Body of pancreas (tissue), 4 donors: ENCODE data around the gene USP14. TPM values are rescaled to one million over a fixed set of nuclear protein-coding genes. Genes with fewer than 3 reads are reported as not detected.

ENCODE experiments used
- ATAC-seq: fragments of 150-250 bp; one replicate; pipeline ENCODE4 v1.9.1; 2016
- DNase-seq, 4 donors: peaks; one replicate each; pipeline ENCODE4 v3.0.0-alpha.2; 2019
- H3K27ac ChIP-seq, 4 donors: fragments of 200-600 bp; sonication (generic); 1 replicate in 3 of 4; 2 replicates in 1 of 4; pipeline versions ENCODE4 v1.5.1 to v1.6.1; 2016 to 2019; ENCODE audit warnings: mild to moderate bottlenecking in 1 of 4, mixed read lengths in 1 of 4, moderate library complexity in 1 of 4
- H3K27me3 ChIP-seq, 2 donors: fragments of 200-600 bp; sonication (generic); one replicate each; pipeline ENCODE4 v1.6.0; 2016; ENCODE audit warnings: mild to moderate bottlenecking in 1 of 2
- H3K36me3 ChIP-seq, 2 donors: fragments of 200-600 bp; sonication (generic); replicated peaks in 1 of 2; 2 replicates each; pipeline ENCODE4 v1.5.1; 2016; ENCODE audit warnings: low read depth in 2 of 2; ENCODE audit not compliant: insufficient read depth in 1 of 2
- H3K4me1 ChIP-seq: fragments of 200-600 bp; sonication (generic); one replicate; pipeline ENCODE4 v1.6.0; 2016
- H3K4me3 ChIP-seq, 2 donors: fragments of 200-600 bp; sonication (generic); 1 replicate in 1 of 2; 2 replicates in 1 of 2; pipeline ENCODE4 v1.5.1; 2016 to 2019
- H3K9me3 ChIP-seq, 3 donors: fragments of 200-600 bp; sonication (generic); 1 replicate in 2 of 3; 2 replicates in 1 of 3; pipeline ENCODE4 v1.5.1; 2016
- POLR2A ChIP-seq, 3 donors: fragments of 450-650 bp; IDR thresholded peaks; one replicate each; pipeline ENCODE4 v1.6.1; 2016; ENCODE audit warnings: antibody characterized with exemption in 3 of 3, mild to moderate bottlenecking in 2 of 3
- whole genome bisulfite sequencing, 2 donors: methylation state at CpG; one replicate each; pipeline ENCODE4 v1.1.5; 2017; 5-methylcytosine and 5-hydroxymethylcytosine counted together
- intact Hi-C: fragments of 100-400 bp; cut with DNase I; formaldehyde crosslinking; loops from one replicate; pipeline ENCODE4 v1.15.1; 2023
- total RNA-seq, 2 donors: library from RNA; depleted of rRNA; stranded (reverse); fragments of >200 nt; gene quantifications; one replicate each; pipeline ENCODE4 v1.1.0, GENCODE V29; 2016
- TF ChIP-seq, protein P1 (sequence below), 7 experiments: fragments of 450-650 bp in 4 of 7; fragments of 200-600 bp in 3 of 7; sonication (generic) in 3 of 7; IDR thresholded peaks; one replicate each; pipeline ENCODE4 v1.5.1; 2016 to 2019; ENCODE audit warnings: antibody characterized with exemption in 7 of 7

USP14 gene
- total RNA-seq, 2 donors from 2014 or later: 14.5 to 18.8 TPM

DNA sequence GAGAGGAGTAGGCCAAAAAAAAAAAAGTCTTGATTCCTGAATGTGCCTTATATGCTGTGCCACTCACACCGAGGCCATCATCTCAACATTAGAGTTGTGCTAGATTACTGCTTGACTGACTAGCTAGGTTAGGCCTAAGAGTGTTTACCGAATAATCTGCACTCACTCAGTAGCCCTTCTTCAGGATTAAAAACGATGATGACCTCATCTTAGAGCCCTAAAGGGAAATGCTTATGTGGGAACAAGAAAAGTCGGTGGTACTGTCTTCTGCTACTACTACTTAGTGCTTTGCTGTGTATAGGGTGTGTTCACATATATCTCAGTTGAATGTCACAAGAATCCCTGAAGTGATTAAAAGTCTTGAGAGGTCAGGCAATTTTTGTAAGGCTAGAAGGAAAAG, 55.1 kb downstream of the USP14 start:
- DNase-seq (no peak), ATAC-seq (no peak)
- Histone ChIP-seq H3K27me3 (no peaks in the 10 kb centered on the region), H3K27ac (no peak overlapping the region), H3K36me3 (peaks cover 4 to 28% of the 10 kb centered on the region in 2 donors), H3K9me3 (peaks cover 0 to 3% (median 0%) of the 10 kb centered on the region in 3 donors), H3K4me3 (no peak overlapping the region), H3K4me1 (no peaks in the 10 kb centered on the region)
- intact Hi-C loops: no loop called here
- WGBS, 2 donors: 88 to 89% methylated on average over 4 of the region's 4 CpGs
- TF ChIP-seq, protein P1, sequence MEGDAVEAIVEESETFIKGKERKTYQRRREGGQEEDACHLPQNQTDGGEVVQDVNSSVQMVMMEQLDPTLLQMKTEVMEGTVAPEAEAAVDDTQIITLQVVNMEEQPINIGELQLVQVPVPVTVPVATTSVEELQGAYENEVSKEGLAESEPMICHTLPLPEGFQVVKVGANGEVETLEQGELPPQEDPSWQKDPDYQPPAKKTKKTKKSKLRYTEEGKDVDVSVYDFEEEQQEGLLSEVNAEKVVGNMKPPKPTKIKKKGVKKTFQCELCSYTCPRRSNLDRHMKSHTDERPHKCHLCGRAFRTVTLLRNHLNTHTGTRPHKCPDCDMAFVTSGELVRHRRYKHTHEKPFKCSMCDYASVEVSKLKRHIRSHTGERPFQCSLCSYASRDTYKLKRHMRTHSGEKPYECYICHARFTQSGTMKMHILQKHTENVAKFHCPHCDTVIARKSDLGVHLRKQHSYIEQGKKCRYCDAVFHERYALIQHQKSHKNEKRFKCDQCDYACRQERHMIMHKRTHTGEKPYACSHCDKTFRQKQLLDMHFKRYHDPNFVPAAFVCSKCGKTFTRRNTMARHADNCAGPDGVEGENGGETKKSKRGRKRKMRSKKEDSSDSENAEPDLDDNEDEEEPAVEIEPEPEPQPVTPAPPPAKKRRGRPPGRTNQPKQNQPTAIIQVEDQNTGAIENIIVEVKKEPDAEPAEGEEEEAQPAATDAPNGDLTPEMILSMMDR (IDR thresholded peaks at IDR 0.05): no peak
- no peak for TF ChIP-seq POLR2A (IDR thresholded peaks at IDR 0.05)

DNA sequence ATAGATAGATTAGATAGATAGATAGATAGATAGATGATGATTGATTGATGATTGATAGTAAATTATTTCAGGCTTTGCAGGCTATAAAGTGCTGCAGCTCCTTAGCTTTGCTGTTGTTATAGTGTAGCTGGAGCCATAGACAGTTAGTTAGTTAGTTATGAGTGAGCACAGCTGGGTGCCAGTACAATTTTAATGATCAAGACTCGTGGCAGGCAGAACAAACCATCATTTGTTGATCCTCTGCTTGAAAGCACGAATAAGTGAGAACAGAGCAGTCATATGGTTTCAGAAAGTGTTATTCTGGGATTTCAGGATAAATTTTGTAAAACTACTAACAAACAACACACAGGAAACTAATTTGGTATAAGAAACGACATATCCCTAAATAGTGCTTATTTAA, 55.6 kb downstream of the USP14 start:
- Histone ChIP-seq H3K27me3 (no peaks in the 10 kb centered on the region), H3K4me1 (no peaks in the 10 kb centered on the region), H3K9me3 (peaks cover 0 to 3% (median 0%) of the 10 kb centered on the region in 3 donors), H3K36me3 (peaks cover 4 to 28% of the 10 kb centered on the region in 2 donors), H3K27ac (no peak overlapping the region), H3K4me3 (no peak overlapping the region)
- 61 to 66% methylated on average over 3 of the region's 3 CpGs for WGBS, 2 donors
- TF ChIP-seq, protein P1 (IDR thresholded peaks at IDR 0.05): no peak
- no peak for TF ChIP-seq POLR2A (IDR thresholded peaks at IDR 0.05)
- ATAC-seq (no peak), DNase-seq (no peak)
- intact Hi-C loops: no loop called here

DNA sequence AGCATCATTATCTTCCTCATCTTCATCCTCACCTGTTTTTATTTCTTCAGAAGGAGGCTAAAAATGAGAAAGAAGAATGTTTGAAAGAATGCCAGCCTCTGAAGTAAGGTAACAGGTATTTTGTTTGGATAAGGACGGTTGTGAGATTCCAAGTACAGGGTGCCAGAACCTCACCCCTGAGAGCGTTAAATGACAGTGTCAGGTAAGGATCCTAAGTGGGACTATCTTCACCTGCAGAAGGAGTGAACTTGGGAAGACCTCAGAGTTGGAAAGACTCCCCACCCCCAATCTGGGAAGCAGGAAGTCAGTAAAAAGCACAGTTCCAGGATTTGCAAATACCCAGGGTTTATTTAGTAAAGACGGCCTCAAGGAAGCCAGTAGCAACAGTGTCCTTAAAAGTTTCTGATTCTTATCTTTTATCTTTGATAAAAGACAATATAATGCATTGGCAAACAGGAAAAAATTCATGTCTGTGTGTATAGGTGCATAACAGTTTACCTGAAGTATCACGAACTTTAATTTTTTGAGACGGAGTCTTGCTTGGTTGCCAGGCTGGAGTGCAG, 57.2 kb downstream of the USP14 start:
- Histone ChIP-seq H3K27ac (no peak overlapping the region), H3K27me3 (no peaks in the 10 kb centered on the region), H3K4me3 (no peak overlapping the region), H3K36me3 (peaks cover 4 to 28% of the 10 kb centered on the region in 2 donors), H3K9me3 (peaks cover 0 to 3% (median 0%) of the 10 kb centered on the region in 3 donors), H3K4me1 (no peaks in the 10 kb centered on the region)
- 59 to 66% methylated on average over 5 of the region's 5 CpGs for WGBS, 2 donors
- TF ChIP-seq POLR2A (IDR thresholded peaks at IDR 0.05): no peak
- TF ChIP-seq, protein P1 (IDR thresholded peaks at IDR 0.05): no peak
- ATAC-seq (no peak), DNase-seq (no peak)
- intact Hi-C loops: no loop called here

DNA sequence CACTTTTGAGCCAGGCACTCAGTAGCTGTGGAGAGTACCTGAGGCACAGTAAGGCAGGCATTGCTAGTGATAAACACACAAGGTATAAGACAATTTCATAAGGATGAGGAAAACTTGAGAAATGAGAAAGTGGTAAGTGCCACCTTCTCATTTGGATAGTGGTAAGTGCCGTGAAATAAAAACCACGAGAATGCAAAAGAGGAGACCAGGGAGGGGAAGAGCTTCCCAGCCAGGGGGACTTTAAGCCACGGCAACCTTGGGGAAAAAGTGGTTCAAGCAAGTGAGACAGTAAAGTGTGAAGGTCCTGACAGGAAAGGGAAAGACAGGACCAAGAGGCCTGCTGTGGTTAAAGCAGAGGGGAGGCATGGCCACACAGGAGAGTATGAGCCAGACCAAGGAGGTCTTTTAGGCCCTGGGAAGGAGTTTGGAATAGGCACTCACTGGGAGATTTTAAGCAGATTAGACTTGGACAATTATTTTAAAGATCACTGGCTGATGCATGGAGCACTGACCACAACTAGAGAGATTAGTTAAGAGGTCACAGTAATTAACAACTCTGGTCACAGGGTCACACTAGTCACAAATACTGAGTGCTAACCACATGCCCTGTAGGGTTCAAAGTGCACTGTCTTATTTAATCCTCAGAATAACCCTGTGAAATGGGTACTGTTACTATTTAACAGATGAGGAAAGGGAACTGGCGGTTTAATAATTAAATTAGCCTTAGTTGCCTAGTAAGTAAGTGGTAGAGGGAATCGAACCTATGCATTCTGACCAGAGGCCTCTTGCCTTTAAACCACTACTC, 59.4 kb downstream of the USP14 start:
- DNase-seq: no peak
- H3K9me3 ChIP-seq: peaks cover 0 to 3% (median 0%) of the 10 kb centered on the region in 3 donors
- no peak overlapping the region for H3K4me3 ChIP-seq
- H3K4me1 ChIP-seq: no peaks in the 10 kb centered on the region
- peaks cover 4 to 22% of the 10 kb centered on the region in 2 donors for H3K36me3 ChIP-seq
- intact Hi-C loops: no loop called here
- no peak overlapping the region for H3K27ac ChIP-seq
- no peak for ATAC-seq
- H3K27me3 ChIP-seq: no peaks in the 10 kb centered on the region
- TF ChIP-seq POLR2A (IDR thresholded peaks at IDR 0.05): no peak
- TF ChIP-seq, protein P1 (IDR thresholded peaks at IDR 0.05): no peak
- WGBS, 2 donors: 89 to 91% methylated on average over 5 of the region's 5 CpGs
